ENCODE measurements around the gene NEGR1. TPM values are rescaled to one million over a fixed set of nuclear protein-coding genes. Genes with fewer than 3 reads are reported as not detected.

NEGR1 gene
- total RNA-seq, 1 donor from 2014 or later, result 2.5 TPM

DNA sequence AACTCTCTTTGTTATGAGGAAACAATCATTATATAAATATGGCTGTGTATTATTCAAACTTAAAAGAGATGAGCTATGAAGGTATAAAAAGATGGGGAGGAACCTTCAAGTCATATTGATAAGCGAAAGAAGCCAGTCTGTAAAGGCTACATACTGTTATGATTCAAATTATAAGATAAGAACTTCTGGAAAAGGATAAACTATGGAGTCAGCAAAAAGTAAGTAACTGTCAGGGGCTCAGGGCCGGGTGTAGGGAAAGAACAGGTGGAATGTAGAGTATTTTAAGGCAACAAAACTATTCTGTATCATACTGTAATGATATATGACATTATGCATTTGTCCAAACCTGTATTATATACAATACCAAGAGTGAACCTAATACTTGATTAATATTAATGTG is 628.4 kb downstream of the NEGR1 start:
- no peak for DNase-seq (ENCODE audit: extremely low read depth, low read depth, low spot score)

- DNase-seq (ENCODE audit: extremely low read depth, low read depth, low spot score), result no peak
Measured at GRCh38 chr1:71651214-71651613, 631.1 kb downstream of the NEGR1 start.

DNA sequence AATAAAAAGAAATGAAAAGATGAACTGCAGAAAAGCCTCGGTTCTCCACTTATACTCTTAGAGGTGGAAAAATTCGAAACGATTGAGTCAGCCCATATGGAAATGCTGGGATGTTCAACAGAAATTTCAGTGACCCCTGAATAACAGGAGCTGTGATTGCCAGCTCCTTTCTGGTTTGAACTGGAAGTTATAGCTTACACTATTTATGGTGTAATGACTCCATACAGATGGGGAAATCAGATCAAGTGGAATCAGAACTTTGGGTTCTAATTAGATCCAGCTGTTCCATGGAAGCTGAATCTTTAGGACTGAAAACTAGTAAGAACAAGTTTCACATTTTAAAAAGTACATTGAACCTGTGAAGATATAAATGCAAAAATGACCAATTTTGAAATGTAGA is 632.2 kb downstream of the NEGR1 start:
- no peak for DNase-seq (ENCODE audit: extremely low read depth, low read depth, low spot score)

- DNase-seq (ENCODE audit: extremely low read depth, low read depth, low spot score), result no peak
Measured at GRCh38 chr1:71649608-71650007, 632.7 kb downstream of the NEGR1 start.

GRCh38 chr1:71647513-71648300 is 634.6 kb downstream of the NEGR1 start:
- DNase-seq (ENCODE audit: extremely low read depth, low read depth, low spot score), result no peak

DNA sequence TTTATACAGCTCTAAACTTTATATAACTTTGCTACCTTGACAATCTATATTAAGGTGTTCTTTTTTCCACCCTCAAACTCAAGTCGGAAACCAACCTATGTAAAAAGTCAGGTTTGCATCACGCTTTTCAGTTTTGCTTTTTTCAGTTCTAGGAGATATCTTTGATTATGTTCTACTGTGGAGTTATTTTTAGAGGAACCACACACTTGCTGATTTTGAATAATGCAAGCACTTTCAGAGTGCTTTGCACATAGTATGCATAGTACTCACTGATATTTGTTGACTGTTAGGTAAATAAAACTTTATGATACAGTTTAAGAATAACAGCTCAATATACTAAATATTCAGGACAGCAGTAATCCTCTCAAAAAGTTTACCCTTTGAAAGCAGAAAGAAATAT is 637.3 kb downstream of the NEGR1 start:
- no peak for DNase-seq (ENCODE audit: extremely low read depth, low read depth, low spot score)

DNA sequence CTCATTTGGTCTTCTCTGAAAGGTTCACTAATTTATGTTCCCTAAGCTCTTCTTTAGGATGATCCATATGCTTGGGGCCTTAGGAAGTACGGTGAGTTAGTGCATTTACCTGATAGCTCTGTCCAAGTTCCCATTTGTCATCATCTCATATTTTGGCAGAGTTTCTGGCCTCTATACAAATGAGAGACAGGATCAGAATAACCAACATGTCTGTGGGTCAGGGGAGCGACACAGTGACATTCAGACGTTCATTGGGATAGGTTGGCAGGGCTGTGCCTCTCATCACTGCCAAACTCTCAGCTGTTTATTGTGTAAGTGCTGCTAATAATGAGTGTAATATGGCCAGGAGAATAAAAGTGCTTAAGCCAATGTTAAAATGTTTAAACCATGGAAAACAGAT is 640.4 kb downstream of the NEGR1 start:
- DNase-seq (ENCODE audit: extremely low read depth, low read depth, low spot score), result no peak

- DNase-seq (ENCODE audit: extremely low read depth, low read depth, low spot score), result no peak
Measured at GRCh38 chr1:71640998-71641397, 641.3 kb downstream of the NEGR1 start.

GRCh38 chr1:71640116-71640515 is 642.2 kb downstream of the NEGR1 start:
- no peak for DNase-seq (ENCODE audit: extremely low read depth, low read depth, low spot score)

DNA sequence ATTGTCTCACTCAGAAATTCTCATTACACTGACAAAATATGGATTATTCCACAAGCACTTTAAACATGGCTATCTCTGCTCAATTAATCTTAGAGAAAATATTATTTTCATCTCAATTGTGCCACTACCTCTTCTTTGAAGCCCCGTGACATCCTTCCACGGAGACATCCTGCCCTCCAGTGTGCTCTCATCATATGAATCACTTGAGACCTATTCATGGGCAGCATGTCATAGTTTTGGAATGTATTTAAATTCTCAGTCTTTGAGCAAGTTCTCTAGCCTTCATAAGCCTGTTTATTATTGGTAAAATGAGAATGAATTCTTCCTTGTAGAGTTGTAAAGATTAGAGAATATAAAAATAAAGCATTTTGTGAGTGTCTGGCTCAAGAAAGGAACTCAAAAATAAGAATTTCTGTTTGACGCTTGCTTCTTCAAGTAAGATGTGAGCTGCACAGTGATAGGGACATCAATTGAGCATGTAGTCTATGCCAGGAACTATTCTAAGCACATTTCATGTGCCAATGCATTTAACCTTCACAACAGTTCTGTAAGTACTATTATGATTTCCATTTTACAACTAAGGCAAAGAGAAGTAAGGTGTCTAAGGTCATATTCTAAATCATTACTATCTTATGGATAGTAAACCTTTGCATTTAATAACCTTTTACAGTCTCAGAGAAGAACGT is 644.1 kb downstream of the NEGR1 start:
- no peak for DNase-seq (ENCODE audit: extremely low read depth, low read depth, low spot score)

DNA sequence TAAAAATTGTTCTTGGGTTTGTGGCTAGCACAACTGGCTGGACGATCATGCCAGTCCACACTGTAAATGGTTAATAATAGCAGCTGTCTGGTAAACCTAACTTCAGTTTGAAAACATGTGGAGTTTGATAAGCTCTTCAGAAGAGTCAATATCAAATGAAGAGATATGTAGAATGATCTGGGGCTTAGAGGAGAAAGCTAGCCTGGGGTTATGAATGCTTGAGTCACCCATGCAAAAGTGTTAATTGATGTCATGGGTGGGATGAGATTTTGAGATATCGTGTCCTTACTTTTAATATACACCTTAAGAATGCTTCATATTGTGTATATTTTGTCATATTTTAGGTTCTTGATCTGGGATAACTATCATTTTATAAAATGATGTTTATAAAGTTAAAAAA is 646.8 kb downstream of the NEGR1 start:
- DNase-seq (ENCODE audit: extremely low read depth, low read depth, low spot score), result no peak

GRCh38 chr1:71634159-71634558 is 648.2 kb downstream of the NEGR1 start:
- DNase-seq (ENCODE audit: extremely low read depth, low read depth, low spot score), result no peak

- DNase-seq (ENCODE audit: extremely low read depth, low read depth, low spot score), result no peak
Measured at GRCh38 chr1:71630073-71630472, 652.3 kb downstream of the NEGR1 start.

GRCh38 chr1:71625004-71625403 is 657.3 kb downstream of the NEGR1 start:
- no peak for DNase-seq (ENCODE audit: extremely low read depth, low read depth, low spot score)

DNA sequence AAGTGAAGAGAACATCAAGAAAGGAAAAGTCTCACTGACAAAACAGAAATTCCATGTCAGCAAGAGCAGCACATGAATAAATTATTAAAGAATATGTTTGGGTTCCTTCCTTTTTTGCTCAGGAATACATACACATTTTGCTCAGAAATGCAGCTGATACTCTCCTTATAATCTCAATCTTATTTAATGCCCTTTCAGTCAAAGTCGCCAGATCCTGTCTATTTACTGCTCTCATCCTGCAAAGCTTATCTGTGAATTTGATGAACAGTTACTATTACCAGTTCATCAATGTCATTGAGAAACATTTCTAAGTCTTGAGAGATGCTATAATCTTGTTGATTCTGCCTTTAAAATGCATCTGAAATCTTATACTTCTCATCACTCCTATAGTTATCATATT is 658.5 kb downstream of the NEGR1 start:
- no peak for DNase-seq (ENCODE audit: extremely low read depth, low read depth, low spot score)

DNA sequence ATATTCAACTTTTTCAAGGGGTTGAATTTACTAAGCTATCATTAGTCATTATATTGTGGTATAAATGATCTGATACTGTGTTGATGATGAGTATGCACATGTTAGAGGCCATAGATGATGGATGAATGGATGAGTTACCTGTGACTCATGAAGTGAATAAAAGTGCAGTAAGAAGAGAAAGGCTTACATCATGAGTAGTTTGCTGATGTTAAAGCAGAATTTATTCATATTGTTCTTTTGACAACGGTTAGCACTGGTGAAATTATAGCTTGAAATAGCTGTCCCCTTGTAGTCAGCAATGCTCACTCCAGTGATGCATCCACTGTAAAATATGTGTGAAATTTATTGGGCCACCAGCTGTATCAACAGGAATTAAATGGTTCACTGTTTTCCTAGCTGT is 660.6 kb downstream of the NEGR1 start:
- DNase-seq (ENCODE audit: extremely low read depth, low read depth, low spot score), result no peak

DNA sequence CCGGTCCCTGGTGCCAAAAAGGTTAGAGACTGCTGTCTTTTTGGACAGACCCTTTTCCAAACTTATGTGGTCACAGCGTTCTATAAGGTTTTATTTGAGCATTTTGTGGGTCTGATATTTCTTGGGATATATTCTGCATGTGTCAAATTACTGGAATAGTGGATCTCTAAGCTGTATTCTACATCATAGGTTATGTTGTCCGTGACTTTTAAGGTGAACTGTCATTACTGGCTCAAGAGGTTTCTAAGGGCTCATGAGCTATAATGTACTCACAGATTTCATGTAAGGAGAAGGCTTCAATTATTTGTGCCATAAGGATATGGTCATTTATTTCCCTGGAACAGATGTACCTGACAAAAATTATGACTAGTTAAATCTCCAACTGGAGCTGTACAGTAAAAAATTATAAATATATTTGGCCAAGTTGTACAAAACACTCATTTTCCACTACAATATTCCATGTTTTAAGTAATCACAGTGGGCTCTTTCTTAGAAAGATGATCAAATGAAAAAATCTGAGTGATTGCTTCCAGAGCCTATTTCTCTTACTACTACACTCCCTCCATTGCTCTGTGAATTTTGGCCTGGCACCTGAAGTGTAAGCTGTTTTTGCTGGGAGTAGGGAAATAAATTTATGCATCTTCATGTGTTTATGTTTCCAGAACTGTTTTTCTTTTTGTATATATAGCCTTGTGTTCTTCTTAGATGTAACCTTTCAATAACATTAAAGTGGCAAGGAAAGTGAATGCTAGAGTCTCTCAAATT is 663.4 kb downstream of the NEGR1 start:
- DNase-seq (ENCODE audit: extremely low read depth, low read depth, low spot score), result no peak

DNA sequence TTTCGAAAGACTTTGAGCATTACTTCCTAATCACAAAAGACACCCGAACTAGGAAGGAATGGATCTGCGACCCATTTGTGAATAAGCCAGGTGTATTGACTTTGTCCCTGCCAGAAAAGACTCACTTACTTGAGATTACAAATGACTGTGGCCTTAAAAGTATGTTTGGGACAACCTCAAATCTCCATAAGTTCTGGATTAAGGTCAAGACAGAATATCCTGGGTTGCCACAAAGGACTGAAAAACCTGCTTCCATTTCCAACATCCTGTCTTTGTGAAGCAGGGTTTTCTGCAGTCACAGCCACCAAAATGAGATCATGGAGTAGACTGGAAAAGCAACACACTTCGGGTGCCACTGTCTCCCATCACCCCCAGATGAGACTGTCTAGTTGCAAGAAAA is 664.1 kb downstream of the NEGR1 start:
- no peak for DNase-seq (ENCODE audit: extremely low read depth, low read depth, low spot score)

DNA sequence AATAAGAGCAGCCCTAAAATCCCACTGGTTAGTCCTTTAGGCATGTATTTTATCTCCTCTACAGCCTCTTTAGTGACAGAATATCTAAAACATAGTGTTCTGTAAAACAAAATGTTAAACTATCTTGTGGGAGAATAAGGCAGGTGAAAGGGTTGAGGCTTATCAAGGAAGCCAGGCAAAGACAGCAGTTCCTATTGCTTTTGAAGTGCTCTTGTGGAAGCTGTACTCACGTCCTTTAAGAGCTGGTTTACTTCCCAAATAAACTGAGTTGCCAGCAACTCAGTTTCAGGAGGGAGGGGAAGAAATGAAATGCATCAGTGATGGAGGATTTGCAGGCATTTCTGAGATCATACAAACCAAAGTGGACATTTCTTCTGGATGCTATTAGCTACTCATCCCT is 671.9 kb downstream of the NEGR1 start:
- DNase-seq (ENCODE audit: extremely low read depth, low read depth, low spot score), result no peak

DNA sequence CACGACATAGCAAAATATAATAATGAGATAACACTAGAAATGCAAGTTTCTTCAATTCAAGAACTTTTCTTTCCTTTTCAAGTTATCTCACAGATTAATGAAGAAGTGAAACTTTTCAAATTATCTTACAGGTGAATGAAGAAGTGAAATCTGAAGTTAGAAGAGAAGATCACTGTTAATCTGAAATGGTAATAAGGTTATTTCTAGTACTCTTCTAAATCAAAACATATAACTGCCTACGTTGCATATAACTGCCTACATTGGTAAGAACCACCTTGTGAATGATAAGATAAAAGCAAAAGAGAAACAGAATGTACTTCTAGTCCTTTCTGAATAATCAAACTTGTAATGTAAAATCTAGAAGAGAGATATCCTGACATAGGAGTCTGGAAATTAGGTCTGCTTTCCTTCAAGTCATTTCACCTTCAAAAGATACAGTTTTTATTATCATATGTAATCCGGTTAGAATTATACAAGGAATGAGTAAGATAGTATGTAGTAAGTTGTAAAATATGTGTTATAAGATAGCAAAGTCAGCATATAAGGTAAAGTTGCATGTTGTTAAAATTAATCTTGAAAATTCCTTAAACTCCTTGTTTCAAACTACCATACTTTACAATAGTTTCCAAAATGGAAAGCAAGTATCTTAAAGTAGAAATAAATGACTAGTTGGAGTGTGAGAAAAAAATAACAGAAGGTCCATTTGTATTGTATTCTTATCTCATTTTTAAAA is 679.1 kb downstream of the NEGR1 start:
- DNase-seq (ENCODE audit: extremely low read depth, low read depth, low spot score), result no peak

- DNase-seq (ENCODE audit: extremely low read depth, low read depth, low spot score), result no peak
Measured at GRCh38 chr1:71600023-71600422, 682.3 kb downstream of the NEGR1 start.
